ENCODE data around the gene TBC1D32. TPM values are rescaled to one million over a fixed set of nuclear protein-coding genes. Genes with fewer than 3 reads are reported as not detected.

TBC1D32 gene, protein sequence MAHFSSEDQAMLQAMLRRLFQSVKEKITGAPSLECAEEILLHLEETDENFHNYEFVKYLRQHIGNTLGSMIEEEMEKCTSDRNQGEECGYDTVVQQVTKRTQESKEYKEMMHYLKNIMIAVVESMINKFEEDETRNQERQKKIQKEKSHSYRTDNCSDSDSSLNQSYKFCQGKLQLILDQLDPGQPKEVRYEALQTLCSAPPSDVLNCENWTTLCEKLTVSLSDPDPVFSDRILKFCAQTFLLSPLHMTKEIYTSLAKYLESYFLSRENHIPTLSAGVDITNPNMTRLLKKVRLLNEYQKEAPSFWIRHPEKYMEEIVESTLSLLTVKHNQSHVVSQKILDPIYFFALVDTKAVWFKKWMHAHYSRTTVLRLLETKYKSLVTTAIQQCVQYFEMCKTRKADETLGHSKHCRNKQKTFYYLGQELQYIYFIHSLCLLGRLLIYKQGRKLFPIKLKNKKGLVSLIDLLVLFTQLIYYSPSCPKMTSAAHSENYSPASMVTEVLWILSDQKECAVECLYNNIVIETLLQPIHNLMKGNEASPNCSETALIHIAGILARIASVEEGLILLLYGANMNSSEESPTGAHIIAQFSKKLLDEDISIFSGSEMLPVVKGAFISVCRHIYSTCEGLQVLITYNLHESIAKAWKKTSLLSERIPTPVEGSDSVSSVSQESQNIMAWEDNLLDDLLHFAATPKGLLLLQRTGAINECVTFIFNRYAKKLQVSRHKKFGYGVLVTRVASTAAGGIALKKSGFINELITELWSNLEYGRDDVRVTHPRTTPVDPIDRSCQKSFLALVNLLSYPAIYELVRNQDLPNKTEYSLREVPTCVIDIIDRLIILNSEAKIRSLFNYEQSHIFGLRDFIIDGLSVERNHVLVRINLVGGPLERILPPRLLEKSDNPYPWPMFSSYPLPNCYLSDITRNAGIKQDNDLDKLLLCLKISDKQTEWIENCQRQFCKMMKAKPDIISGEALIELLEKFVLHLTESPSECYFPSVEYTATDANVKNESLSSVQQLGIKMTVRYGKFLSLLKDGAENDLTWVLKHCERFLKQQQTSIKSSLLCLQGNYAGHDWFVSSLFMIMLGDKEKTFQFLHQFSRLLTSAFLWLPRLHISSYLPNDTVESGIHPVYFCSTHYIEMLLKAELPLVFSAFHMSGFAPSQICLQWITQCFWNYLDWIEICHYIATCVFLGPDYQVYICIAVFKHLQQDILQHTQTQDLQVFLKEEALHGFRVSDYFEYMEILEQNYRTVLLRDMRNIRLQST
- total RNA-seq: 1.3 and 3.4 TPM in 2 replicates

DNA sequence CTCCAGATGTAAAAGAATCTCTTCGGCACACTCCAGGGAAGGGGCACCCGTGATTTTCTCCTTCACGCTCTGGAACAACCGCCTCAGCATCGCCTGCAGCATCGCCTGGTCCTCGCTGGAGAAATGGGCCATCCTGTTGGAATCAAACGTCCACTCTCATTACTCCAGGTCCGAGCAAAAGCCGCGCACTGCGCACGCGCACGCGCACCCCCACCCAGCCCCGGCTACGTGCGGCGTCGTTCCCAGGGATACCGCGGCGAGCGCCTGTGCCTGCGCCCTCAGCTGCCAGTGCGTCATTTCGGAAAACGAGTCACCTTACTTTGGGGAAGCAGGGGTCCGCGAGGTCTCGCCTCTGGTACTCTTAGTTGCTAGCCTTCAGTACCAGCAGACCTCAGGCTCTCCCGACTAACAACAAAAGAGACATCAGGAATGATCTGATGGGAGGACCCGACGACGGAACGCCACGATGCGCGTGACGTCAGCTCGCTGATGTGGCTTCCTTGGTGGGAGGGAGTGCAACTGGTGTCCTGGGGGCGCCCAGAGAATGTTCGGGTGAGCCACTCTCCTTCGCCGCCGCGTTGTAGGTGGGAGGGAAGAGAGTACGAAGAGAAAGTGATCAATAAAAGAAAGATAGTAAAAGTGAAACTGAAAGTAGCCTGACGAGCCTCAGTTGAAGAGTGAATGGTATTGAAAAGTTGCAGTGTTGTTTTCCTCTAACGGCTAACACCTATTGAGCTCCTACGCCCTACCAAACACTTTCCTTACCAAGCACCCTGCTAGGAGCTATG, at the start of gene TBC1D32:
Gene TBC1D32 (minus strand): TSS at position 182 of the 788 bp plus-strand sequence. CDS start 50 bp downstream, at position 132.

Other genes starting within 250 kb of the TBC1D32 start
- 149 and 151 TPM in 2 replicates for gene GJA1, start 101.2 kb upstream of the TBC1D32 start, total RNA-seq